Activated naive CD4-positive, alpha-beta T cell (primary cell): ENCODE measurements around the gene METTL17.
"Not testable (repeated sequence)": the region's sequence is repeated elsewhere in the genome, so short reads cannot be mapped to it uniquely, and the experiment has no call there.

ENCODE experiments used
- DNase-seq, 4 experiments: peaks; one replicate each; lab custom pipeline; 2025; lab: John Stamatoyannopoulos, UW

Gene METTL17

DNA sequence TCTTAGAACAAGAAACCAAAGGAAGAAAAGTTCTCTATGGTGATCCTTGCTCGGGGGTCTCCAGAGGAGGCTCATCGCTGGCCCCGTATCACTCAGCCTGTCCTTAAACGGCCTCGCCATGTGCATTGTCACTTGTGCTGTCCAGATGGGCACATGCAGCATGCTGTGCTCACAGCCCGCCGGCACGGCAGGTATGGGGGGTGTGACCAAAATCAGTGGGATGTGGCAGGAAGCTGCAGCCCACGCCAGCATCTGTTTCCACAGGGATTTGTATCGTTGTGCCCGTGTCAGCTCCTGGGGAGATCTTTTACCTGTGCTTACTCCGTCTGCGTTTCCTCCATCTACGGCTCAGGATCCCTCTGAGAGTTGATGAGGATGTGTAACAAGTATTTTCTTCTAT is 6.7 kb downstream of the METTL17 start:
- no peak for DNase-seq

- DNase-seq, result no peak
Measured at GRCh38 chr14:20997115-20997514, 7.3 kb downstream of the METTL17 start.

GRCh38 chr14:20997564-20997963 is 7.8 kb downstream of the METTL17 start:
- DNase-seq, result no peak

DNA sequence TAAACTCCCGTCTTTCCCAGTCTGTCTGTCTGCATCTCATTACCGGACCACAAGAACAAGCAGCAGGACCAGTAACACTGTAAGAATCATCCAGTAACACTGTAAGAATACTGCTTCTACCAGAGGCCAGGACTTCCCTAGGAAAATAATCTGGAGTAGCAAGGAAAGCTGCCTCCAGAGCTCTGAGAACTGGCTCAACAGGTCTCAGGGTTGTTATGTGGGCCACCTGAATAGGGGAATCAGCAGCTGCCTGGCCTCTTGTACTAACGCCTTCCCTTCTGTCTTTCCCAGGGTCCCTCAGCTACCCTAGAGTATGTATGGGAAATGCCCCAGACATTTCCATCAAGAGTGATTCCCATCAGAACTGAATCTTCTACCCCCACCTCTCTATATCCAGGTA is 8.4 kb downstream of the METTL17 start:
- DNase-seq, result no peak

- no peak for DNase-seq
Measured at GRCh38 chr14:20998674-20999366, 9.0 kb downstream of the METTL17 start, which contains the start of gene SLC39A2. Gene SLC39A2 (plus strand): TSS chr14:20999293. CDS start chr14:20999447, 154 bp downstream.

DNA sequence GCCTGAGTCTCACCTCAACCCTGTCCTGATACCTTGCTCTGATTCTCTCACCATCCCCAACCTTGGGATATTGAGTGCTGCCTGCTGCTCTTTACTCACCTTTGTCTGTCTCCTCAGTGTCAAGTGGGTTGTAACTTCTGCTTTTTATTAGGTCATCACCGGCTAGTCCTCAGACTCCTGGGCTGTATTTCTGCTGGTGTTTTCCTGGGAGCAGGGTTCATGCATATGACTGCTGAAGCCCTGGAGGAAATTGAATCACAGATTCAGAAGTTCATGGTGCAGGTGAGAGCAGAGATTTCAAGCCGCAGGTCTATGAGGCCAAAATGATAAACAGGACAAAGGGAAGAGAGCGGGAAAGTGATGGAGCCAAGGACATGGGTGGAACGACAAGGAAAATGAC is 9.8 kb downstream of the METTL17 start:
- no peak for DNase-seq

DNA sequence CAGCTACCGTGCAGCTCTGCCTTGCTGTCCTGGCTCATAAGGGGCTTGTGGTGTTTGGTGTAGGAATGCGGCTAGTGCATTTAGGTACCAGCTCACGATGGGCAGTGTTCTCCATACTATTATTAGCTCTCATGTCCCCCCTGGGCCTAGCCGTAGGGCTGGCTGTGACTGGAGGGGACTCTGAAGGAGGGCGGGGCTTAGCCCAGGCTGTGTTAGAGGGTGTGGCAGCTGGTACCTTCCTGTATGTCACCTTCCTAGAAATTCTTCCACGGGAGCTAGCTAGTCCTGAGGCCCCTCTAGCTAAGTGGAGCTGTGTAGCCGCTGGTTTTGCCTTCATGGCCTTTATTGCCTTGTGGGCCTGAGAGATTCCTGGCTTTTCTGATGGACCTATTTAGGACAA is 11.4 kb downstream of the METTL17 start:
- DNase-seq, result no peak

GRCh38 chr14:21003788-21004346 is 14.1 kb downstream of the METTL17 start:
- DNase-seq, result no peak

- DNase-seq, result not testable (repeated sequence)
Measured at GRCh38 chr14:21009721-21010120, 19.9 kb downstream of the METTL17 start.

DNA sequence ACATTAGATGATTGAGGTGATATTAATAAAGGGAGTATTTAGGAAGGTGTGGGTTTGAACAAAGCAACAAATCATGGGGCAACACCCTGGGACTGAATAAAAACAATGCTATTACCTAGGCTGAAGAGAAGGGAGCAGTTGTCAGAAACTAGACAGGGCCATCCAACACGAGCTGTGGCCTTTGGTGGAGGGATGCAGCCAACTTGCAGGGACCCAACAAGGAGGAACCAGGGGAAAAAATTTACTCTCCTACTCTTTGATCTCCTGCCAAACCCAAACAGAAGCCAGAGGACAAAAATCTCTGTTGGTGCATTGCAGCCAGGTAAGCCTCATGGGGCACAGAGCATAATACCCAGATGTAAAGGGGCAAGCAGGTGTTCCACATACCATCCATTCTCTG is 21.4 kb downstream of the METTL17 start:
- no peak for DNase-seq

DNA sequence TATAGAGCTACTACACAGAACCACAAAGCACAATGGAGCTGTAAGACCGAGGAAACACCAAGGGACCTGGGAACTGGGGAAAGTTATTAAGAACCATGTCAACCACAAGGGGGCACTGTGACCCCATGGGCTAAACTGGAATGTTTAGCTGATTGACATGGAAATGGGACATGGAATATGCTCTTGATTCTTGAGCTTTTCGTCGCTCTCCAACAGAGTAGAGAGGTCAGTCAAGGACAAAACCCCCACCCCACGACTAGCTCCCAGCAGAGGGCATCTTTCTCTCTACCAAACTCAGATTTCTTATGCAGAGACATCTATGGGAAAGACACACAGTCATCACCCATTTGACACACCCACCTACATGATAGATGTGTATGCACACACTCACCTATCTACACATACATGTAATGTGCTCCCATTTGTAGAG is 25.0 kb downstream of the METTL17 start:
- DNase-seq, result peak; percentile 41 to 73 (median 62)

DNA sequence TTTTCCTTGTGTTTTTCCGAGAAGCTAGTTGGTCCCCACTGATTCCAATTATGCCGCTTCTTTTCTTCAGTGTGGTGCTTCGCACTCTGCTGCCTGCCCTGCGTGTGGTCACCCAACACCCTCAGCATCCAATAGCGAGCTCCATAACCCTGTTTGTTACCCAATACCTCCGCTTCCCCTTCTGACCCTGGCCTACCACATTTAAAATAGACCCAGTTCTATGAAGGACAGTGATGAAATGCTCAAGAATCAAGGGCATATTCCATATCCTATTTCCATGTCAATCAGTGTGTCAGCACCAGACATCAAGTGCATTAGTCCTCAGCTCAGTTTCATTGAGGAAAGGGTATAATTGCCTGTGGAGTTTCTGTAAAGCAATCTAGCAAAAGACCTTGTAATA is 25.5 kb downstream of the METTL17 start:
- DNase-seq, result no peak

DNA sequence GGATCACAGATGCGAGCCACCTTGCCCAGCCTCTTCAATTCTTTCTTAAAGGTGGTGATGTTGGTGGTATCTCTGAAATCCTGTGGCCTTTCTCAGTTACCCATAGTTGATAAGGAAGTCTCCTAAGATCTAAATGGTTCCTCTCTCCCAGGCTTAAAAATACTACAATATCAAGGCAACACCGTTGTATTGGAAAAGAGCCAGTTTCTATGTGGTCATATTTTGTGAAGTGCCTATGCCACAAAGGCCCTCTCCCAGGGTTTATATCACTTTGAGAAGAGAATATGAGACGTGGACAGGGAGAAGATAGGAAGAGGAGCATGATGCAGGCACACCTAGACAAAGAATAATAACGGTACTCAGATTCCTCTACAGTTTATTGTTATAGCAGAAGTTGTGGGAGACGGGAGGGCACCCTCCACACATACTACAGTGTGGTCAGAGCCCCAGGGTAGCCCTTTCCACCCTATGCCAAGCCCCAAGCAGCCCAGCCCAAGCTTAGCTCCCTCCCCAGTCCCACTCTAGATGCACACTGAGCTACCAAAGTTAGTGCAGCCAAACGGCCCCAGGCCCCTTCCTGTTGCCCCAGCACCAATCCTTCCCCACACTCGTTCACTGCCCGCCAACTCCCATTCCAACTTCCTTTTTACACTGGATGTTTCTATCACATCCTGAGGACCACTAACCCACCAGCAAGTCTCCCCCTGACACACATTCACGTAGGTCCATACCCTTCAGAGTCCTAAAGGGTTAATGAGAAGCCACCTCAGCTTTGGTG is 26.8 kb downstream of the METTL17 start:
- no peak for DNase-seq

GRCh38 chr14:21017528-21018245 is 27.9 kb downstream of the METTL17 start:
- no peak for DNase-seq

DNA sequence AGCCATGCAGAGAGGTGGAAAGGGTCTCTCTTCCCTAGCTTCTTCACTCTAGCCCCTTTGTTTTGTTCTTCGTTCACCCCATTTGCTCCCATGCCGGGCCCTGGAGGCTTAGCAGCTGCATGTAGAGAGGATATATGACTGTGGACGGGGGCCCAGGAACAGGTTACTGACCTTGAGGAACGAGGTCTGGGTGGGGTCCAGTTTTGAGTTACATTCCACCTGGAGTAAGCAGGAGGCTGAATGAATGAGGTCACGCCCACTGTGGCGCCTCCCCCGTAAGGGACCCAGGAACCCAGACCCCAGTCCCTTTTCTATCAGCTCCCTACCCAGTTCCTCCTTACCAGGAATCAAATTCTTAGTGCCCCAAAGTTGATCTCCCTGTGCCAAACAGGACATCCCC is 28.5 kb downstream of the METTL17 start:
- no peak for DNase-seq

- no peak for DNase-seq
Measured at GRCh38 chr14:21018781-21019180, 29.0 kb downstream of the METTL17 start.

GRCh38 chr14:21019366-21019765 is 29.6 kb downstream of the METTL17 start:
- DNase-seq, result no peak

DNA sequence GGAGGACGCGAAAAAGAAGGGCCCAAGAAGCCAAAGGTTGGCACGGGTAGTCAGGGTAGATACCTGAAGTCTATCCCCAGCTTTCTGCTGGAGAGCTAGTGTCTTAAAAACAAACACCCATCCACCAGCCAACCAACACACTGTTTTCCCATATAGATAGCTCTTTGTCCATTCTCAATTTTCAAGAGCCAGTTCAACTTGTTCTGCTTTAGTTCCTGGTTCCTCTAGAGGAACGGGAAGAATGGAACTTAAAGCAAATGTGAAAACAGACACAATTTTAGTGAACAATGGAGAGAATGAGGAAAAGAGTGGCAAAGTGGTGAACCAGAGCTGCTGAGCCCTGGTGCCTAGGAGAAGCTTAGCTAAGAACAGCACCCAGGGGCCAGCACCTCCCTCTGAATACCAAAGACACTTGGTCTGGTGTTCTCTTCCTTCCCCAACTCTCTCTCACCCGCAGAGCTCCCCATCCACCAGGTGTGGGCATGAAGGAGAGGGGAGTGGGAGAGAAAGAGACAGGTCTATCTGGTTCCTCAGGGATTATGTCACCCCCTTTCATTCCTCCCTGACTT is 31.3 kb downstream of the METTL17 start:
- DNase-seq, result no peak

- DNase-seq, result no peak
Measured at GRCh38 chr14:21022686-21023085, 32.9 kb downstream of the METTL17 start.

DNA sequence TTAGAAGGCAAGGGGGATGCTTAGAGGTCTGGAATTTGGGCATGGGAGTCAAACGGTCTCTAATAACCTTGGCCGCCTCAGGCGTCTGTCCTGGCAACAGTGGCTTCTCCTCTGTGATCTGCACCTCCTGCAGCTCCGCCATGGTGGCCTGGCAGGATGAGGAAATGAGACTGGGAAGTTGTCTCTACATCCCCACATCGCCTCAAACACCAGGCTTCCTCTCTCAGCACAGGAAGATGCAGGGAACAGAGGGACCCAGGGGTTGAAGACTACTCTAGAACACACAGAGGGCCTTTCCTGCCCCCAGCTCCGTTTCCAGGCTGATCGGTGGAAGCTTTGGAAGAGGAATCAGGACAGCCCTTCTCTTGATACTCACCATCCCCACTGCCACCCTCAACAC is 33.4 kb downstream of the METTL17 start:
- DNase-seq, result no peak

DNA sequence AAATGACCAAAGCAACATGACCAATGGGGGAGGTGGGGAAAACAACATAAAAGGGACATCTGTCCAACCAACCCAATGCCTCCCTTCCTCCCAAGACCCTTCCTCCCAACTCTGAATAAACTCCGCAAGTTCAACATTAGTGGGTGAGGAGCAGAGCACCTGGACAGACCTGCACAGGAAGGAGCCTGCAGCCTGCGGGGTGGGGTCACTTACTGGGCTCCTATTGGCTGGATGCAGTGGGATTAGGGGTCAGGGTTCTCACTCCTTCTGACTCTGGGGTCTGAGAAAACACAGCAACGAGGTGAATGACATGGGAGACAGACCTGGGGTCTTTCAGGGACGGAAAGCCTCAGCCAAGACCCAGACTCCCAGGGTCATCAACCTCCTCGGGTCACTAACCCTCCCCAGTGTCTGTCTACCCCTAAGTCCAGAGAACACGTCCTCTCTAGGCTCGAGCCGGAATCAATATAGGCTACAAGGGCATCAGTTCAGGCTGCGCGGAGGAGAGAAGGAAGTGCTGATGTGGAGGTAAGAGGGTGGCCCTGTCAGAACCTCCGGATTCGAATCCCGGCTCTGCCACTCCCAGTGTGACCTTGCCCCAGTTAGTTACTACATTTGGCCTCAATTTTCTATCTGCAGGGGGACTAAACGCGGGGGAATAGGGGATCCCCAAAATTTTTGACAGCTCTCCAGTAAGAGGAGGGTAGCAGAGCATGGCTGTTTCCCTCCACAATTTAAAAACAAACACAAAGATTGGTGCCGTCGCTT is 34.2 kb downstream of the METTL17 start:
- DNase-seq, result peak in 2 of 4 experiments; percentile 10 to 20
